Ishikawa (cell line): ENCODE data around the gene EHF.

ENCODE experiments used
- CEBPB ChIP-seq: IDR thresholded peaks from 2 replicates; pipeline ENCODE4 v1.6.1; 2012
- EP300 ChIP-seq: IDR thresholded peaks from 2 replicates; pipeline ENCODE4 v1.6.1; 2012; ENCODE audit warnings: borderline replicate concordance
- MAX ChIP-seq: IDR thresholded peaks from 2 replicates; pipeline ENCODE4 v1.6.1; 2012
- RAD21 ChIP-seq: IDR thresholded peaks from 2 replicates; pipeline ENCODE4 v1.6.1; 2012; ENCODE audit warnings: low read depth
- TCF12 ChIP-seq: IDR thresholded peaks from 2 replicates; pipeline ENCODE4 v1.6.1; 2012; ENCODE audit warnings: low read depth

- TF ChIP-seq RAD21 (no peak), EP300 (no peak), TCF12 (no peak), MAX (no peak), CEBPB (no peak)
These were observed 34.2 kb upstream of the EHF start for GRCh38 chr11:34586488-34587281.
